B cell (primary cell): ENCODE measurements around the gene TCF12. TPM values are rescaled to one million over a fixed set of nuclear protein-coding genes. Genes with fewer than 3 reads are reported as not detected.

Experiments used
- ATAC-seq: fragments of 200-7000 bp; cut with Tn5 transposase; one replicate; pipeline ENCODE4 v1.10.0; 2021; ENCODE audit warnings: low read depth, mild to moderate bottlenecking, moderate number of reproducible peaks, moderate library complexity
- CTCF ChIA-PET: fragments of 350-600 bp; sonication (Branson Sonifier 250); formaldehyde crosslinking; loops from one replicate; lab custom pipeline; 2021; ENCODE audit warnings: antibody characterized with exemption, inconsistent platforms; lab: Charles Lee
- POLR2A ChIA-PET: fragments of 350-600 bp; sonication (Branson Sonifier 250); formaldehyde crosslinking; loops from one replicate; lab custom pipeline; 2021; ENCODE audit warnings: antibody characterized with exemption; lab: Charles Lee
- DNase-seq: peaks from one replicate; pipeline ENCODE4 v3.0.0; 2013
- H2AFZ ChIP-seq: 2 replicates; pipeline ENCODE4 v1.6.1; 2012; ENCODE audit warnings: mild to moderate bottlenecking, low read depth, low read length; ENCODE audit not compliant: insufficient read depth, poor library complexity, severe bottlenecking
- H3K27ac ChIP-seq, 2 donors: 1 replicate in 1 of 2; 2 replicates in 1 of 2; pipeline ENCODE4 v1.5.1; 2012 to 2013; ENCODE audit warnings: low read length in 2 of 2, mild to moderate bottlenecking in 2 of 2, moderate library complexity in 1 of 2
- H3K27me3 ChIP-seq, 4 experiments: fragments of 200-600 bp in 1 of 4; sonication (generic) in 1 of 4; replicated peaks in 1 of 4; 1 replicate in 2 of 4; 2 replicates in 2 of 4; pipeline versions ENCODE4 v1.6.1 to v1.7.0; 2013 to 2016; ENCODE audit warnings: low read length in 3 of 4, mild to moderate bottlenecking in 2 of 4, mixed read lengths in 1 of 4, moderate library complexity in 1 of 4; ENCODE audit not compliant: insufficient read depth in 4 of 4, control insufficient read depth in 3 of 4; ENCODE audit errors: control extremely low read depth in 1 of 4
- H3K36me3 ChIP-seq, 2 experiments: replicated peaks in 1 of 2; 1 replicate in 1 of 2; 2 replicates in 1 of 2; pipeline versions ENCODE4 v1.6.1 to v1.7.1; 2013; ENCODE audit warnings: low read length in 1 of 2; ENCODE audit not compliant: insufficient read depth in 2 of 2, control insufficient read depth in 1 of 2; ENCODE audit errors: control extremely low read depth in 1 of 2, extremely low read depth in 1 of 2
- H3K4me1 ChIP-seq, 2 donors: fragments of 200-600 bp in 1 of 2; sonication (generic) in 1 of 2; 1 replicate in 1 of 2; 2 replicates in 1 of 2; pipeline versions ENCODE4 v1.5.1 to v1.6.1; 2013 to 2017; ENCODE audit warnings: low read length in 2 of 2; ENCODE audit not compliant: control insufficient read depth in 2 of 2, insufficient read depth in 2 of 2
- H3K4me2 ChIP-seq: replicated peaks from 2 replicates; pipeline ENCODE3; 2012; ENCODE audit warnings: mild to moderate bottlenecking, low read depth, low read length; ENCODE audit not compliant: poor library complexity, severe bottlenecking
- H3K4me3 ChIP-seq, 5 experiments: fragments of 200-600 bp in 1 of 5; sonication (generic) in 1 of 5; 1 replicate in 3 of 5; 2 replicates in 2 of 5; pipeline versions ENCODE4 v1.5.1 to v1.7.0; 2011 to 2016; ENCODE audit warnings: low read length in 4 of 5, mild to moderate bottlenecking in 4 of 5, low read depth in 2 of 5, control low read depth in 1 of 5, moderate library complexity in 1 of 5; ENCODE audit not compliant: insufficient read depth in 1 of 5; ENCODE audit errors: control extremely low read depth in 1 of 5, extremely low read depth in 1 of 5
- H3K79me2 ChIP-seq: fragments of 200-600 bp; sonication (generic); one replicate; pipeline ENCODE4 v1.6.0; 2016; ENCODE audit warnings: low read length; ENCODE audit not compliant: control insufficient read depth, insufficient read depth
- H3K9ac ChIP-seq: fragments of 200-600 bp; sonication (generic); 2 replicates; pipeline ENCODE4 v1.6.1; 2017; ENCODE audit warnings: mild to moderate bottlenecking, low read length, moderate library complexity
- H3K9me3 ChIP-seq, 3 donors: one replicate each; pipeline versions ENCODE4 v1.6.1 to v1.7.1; 2013; ENCODE audit warnings: low read length in 2 of 3; ENCODE audit not compliant: control insufficient read depth in 2 of 3, insufficient read depth in 1 of 3; ENCODE audit errors: control extremely low read depth in 1 of 3
- H4K20me1 ChIP-seq: 2 replicates; pipeline ENCODE4 v1.6.0; 2012; ENCODE audit warnings: mild to moderate bottlenecking, low read length; ENCODE audit not compliant: insufficient read depth, control insufficient read depth, poor library complexity, severe bottlenecking
- H3K27ac Mint-ChIP-seq: one replicate; pipeline ENCODE4 v1.8.0; 2021; ENCODE audit warnings: mixed read lengths
- H3K27me3 Mint-ChIP-seq: one replicate; pipeline ENCODE4 v1.8.0; 2021; ENCODE audit warnings: mixed read lengths
- H3K4me1 Mint-ChIP-seq: one replicate; pipeline ENCODE4 v1.8.0; 2021; ENCODE audit warnings: mixed read lengths
- H3K4me3 Mint-ChIP-seq: one replicate; pipeline ENCODE4 v1.8.0; 2021; ENCODE audit warnings: mixed read lengths
- H3K9me3 Mint-ChIP-seq: one replicate; pipeline ENCODE4 v1.8.0; 2022; ENCODE audit warnings: mixed read lengths; ENCODE audit not compliant: insufficient read depth
- CTCF ChIP-seq: fragments of 200-600 bp; IDR thresholded peaks from one replicate; pipeline ENCODE4 v1.8.0; 2022; ENCODE audit warnings: antibody characterized with exemption, mild to moderate bottlenecking
- EZH2 ChIP-seq: IDR thresholded peaks from 2 replicates; pipeline ENCODE4 v1.6.1; 2012; ENCODE audit warnings: borderline replicate concordance, low read depth, mild to moderate bottlenecking, moderate library complexity, low read length; ENCODE audit not compliant: insufficient read depth, poor library complexity, severe bottlenecking
- WGBS: methylation state at CpG from one replicate; pipeline ENCODE4 v1.1.5; 2013; ENCODE audit warnings: missing lambda C conversion rate; ENCODE audit not compliant: insufficient coverage; 5-methylcytosine and 5-hydroxymethylcytosine counted together
- intact Hi-C: fragments of 100-400 bp; cut with micrococcal nuclease; formaldehyde crosslinking; loops from one replicate; pipeline ENCODE4 v1.10.0; 2022
- polyA plus RNA-seq: library from polyadenylated mRNA; depleted of rRNA; stranded (reverse); fragments of >200 nt; gene quantifications from 2 replicates; pipeline ENCODE4 v1.2.3, GENCODE V29; 2012
- total RNA-seq, 2 donors: library from RNA; stranded (reverse); fragments of 120-200 nt in 1 of 2; gene quantifications; 1 replicate in 1 of 2; 2 replicates in 1 of 2; pipeline versions ENCODE4 v1.2.3 to v1.2.4, GENCODE V29; 2013 to 2022

TCF12 gene
- total and polyA plus RNA-seq, 2 donors (not counting 1 experiment from before 2014, with no cell fraction given), result 27.1 to 131 TPM

- TF ChIP-seq CTCF (peak; percentile 40), EZH2 (no peak)
- DNase-seq (peak; percentile 38), ATAC-seq (no peak)
- Histone ChIP-seq H2AFZ (no peak overlapping the region), H3K27ac (no peak overlapping the region), H3K4me1 (no peaks in the 10 kb centered on the region), H4K20me1 (no peaks in the 10 kb centered on the region), H3K4me3 (no peak overlapping the region), H3K36me3 (no peaks in the 10 kb centered on the region), H3K9ac (no peak overlapping the region), H3K27me3 (no peaks in the 10 kb centered on the region), H3K4me2 (no peak overlapping the region), H3K9me3 (no peaks in the 10 kb centered on the region), H3K79me2 (no peaks in the 10 kb centered on the region)
- ChIA-PET POLR2A (no interaction called here), CTCF (interaction anchor here (0.7 to 4.4 kb wide), 7 partner anchors 20 to 658 kb away, joined by 3 to 37 read pairs (median 3); no protein-coding TSS in a partner anchor)
- Mint-ChIP-seq H3K4me3 (no peak overlapping the region), H3K27me3 (no peaks in the 10 kb centered on the region), H3K27ac (no peak overlapping the region), H3K4me1 (peaks cover 6% of the 10 kb centered on the region), H3K9me3 (no peaks in the 10 kb centered on the region)
- intact Hi-C loops, result loop anchor here (1.0 kb wide), 1 partner anchor 378 kb away; no protein-coding TSS in a partner anchor
- no CpG with 5 or more reads among the region's 3 CpGs for WGBS
These were observed 48.9 kb upstream of the TCF12 start for GRCh38 chr15:56869573-56869972.

GRCh38 chr15:56871185-56871584, 47.3 kb upstream of the TCF12 start:
- POLR2A ChIA-PET, result no interaction called here
- no peak overlapping the region for H3K4me3 ChIP-seq
- H3K4me1 Mint-ChIP-seq, result peaks cover 4% of the 10 kb centered on the region
- no peak overlapping the region for H3K4me3 Mint-ChIP-seq
- intact Hi-C loops, result no loop called here
- no peaks in the 10 kb centered on the region for H3K9me3 ChIP-seq
- H3K79me2 ChIP-seq, result no peaks in the 10 kb centered on the region
- no peaks in the 10 kb centered on the region for H3K9me3 Mint-ChIP-seq
- WGBS, result no CpG with 5 or more reads among the region's 1 CpG
- no peak overlapping the region for H2AFZ ChIP-seq
- no peak overlapping the region for H3K27ac Mint-ChIP-seq
- no peaks in the 10 kb centered on the region for H3K27me3 Mint-ChIP-seq
- H3K27ac ChIP-seq, result no peak overlapping the region
- H3K27me3 ChIP-seq, result no peaks in the 10 kb centered on the region
- H3K36me3 ChIP-seq, result no peaks in the 10 kb centered on the region
- ATAC-seq (no peak), DNase-seq (no peak)
- CTCF ChIA-PET, result interaction anchor here (0.6 to 4.4 kb wide), 5 partner anchors 49 to 657 kb away, joined by 3 to 37 read pairs (median 3); no protein-coding TSS in a partner anchor
- no peak overlapping the region for H3K4me2 ChIP-seq
- H3K9ac ChIP-seq, result no peak overlapping the region
- no peaks in the 10 kb centered on the region for H3K4me1 ChIP-seq
- H4K20me1 ChIP-seq, result no peaks in the 10 kb centered on the region
- TF ChIP-seq EZH2, result no peak
- TF ChIP-seq CTCF, result no peak
